Measurements from ENCODE around the gene PNN. TPM values are rescaled to one million over a fixed set of nuclear protein-coding genes. Genes with fewer than 3 reads are reported as not detected.

Gene PNN
- total and polyA plus RNA-seq, 2 donors (not counting 3 experiments of a cell fraction or from before 2014, with no cell fraction given): 27.3 to 79.4 TPM

DNA sequence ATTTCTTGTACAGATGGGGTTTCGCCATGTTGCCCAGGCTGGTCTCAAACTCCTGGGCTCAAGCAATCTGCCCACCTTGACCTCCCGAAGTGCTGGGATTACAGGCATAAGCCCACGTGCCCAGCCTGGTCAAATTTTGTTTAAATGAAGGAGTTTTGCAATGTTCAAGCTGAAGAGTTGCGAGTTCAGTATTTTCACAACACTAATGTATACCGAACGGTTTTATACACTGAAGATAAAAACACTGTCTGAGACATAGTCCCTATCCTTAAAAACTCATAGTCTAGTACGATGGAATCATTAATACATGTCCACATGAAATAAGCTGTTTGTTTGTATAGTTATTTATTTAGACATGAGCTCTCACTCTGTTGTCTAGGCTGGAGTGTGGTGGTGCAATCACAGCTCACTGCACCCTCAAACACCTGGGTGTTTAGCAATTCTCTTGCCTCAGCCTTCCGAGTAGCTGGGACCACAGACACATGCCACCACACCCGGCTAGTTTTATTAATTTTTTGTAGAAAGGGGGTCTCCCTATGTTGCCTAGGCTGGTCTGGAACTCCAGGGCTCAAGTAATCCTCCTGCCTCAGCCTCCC is 20.4 kb upstream of the PNN start:
- H3K9me3 ChIP-seq (replicated peaks; ENCODE audit: control insufficient read depth, insufficient read depth, low read length): no peaks in the 10 kb centered on the region
- intact Hi-C loops (cut with micrococcal nuclease): no loop called here
- TF ChIP-seq POLR2A (IDR thresholded peaks at IDR 0.05; ENCODE audit: low read depth, low read length) (no peak), MYC (IDR thresholded peaks at IDR 0.05; ENCODE audit: low read depth, low read length) (no peak), POLR2AphosphoS5 (IDR thresholded peaks at IDR 0.05; ENCODE audit: insufficient read depth, low read depth, low read length) (no peak), JUN (IDR thresholded peaks at IDR 0.05; ENCODE audit: borderline replicate concordance, insufficient read depth, insufficient read length, low read depth) (no peak), GATA2 (IDR thresholded peaks at IDR 0.05; ENCODE audit: insufficient read depth, insufficient read length, low read depth, low read length) (no peak), EZH2 (IDR thresholded peaks at IDR 0.05; ENCODE audit: borderline replicate concordance, low read depth, low read length, severe bottlenecking) (no peak), FOS (IDR thresholded peaks at IDR 0.05; ENCODE audit: borderline replicate concordance, insufficient read depth, low read length) (no peak)
- TF ChIP-seq, protein P1, sequence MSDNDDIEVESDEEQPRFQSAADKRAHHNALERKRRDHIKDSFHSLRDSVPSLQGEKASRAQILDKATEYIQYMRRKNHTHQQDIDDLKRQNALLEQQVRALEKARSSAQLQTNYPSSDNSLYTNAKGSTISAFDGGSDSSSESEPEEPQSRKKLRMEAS (IDR thresholded peaks at IDR 0.05; ENCODE audit: insufficient read depth, insufficient read length): no peak
- TF ChIP-seq, protein P2, sequence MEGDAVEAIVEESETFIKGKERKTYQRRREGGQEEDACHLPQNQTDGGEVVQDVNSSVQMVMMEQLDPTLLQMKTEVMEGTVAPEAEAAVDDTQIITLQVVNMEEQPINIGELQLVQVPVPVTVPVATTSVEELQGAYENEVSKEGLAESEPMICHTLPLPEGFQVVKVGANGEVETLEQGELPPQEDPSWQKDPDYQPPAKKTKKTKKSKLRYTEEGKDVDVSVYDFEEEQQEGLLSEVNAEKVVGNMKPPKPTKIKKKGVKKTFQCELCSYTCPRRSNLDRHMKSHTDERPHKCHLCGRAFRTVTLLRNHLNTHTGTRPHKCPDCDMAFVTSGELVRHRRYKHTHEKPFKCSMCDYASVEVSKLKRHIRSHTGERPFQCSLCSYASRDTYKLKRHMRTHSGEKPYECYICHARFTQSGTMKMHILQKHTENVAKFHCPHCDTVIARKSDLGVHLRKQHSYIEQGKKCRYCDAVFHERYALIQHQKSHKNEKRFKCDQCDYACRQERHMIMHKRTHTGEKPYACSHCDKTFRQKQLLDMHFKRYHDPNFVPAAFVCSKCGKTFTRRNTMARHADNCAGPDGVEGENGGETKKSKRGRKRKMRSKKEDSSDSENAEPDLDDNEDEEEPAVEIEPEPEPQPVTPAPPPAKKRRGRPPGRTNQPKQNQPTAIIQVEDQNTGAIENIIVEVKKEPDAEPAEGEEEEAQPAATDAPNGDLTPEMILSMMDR (IDR thresholded peaks at IDR 0.05; ENCODE audit: extremely low read depth in 1 of 2, insufficient read depth in 1 of 2, low read depth in 1 of 2, low read length in 2 of 2): no peak
- no peaks in the 10 kb centered on the region for H3K4me1 ChIP-seq (ENCODE audit: control insufficient read depth, extremely low read depth, insufficient read depth, low read length)
- FAIRE-seq: no peak
- H3K4me2 ChIP-seq (ENCODE audit: insufficient read depth, low read length): no peak overlapping the region
- H3K9ac ChIP-seq (replicated peaks; ENCODE audit: extremely low read depth, insufficient read depth, low read length): no peak overlapping the region
- no TSS peak for BruUV-seq (replicated peaks)
- H3K4me3 ChIP-seq (replicated peaks in 1 of 3; ENCODE audit: insufficient read depth in 1 of 3, low read depth in 1 of 3, low read length in 3 of 3): no peak overlapping the region
- ChIA-PET POLR2A (no interaction called here), CTCF (no interaction called here)
- no peak overlapping the region for H2AFZ ChIP-seq (ENCODE audit: low read depth, low read length)
- H4K20me1 ChIP-seq (replicated peaks; ENCODE audit: control insufficient read depth, extremely low read depth, insufficient read depth, low read length): no peaks in the 10 kb centered on the region
- H3K27ac ChIP-seq (ENCODE audit: insufficient read depth, low read depth, low read length): no peak overlapping the region
- no peak for DNase-seq (ENCODE audit: low read depth, low spot score)
- dilution Hi-C loops (cut with MboI; ENCODE audit: extremely low pct_ligation_motif_present, low sequenced_read_pairs): no loop called here
- H3K36me3 ChIP-seq (ENCODE audit: control insufficient read depth in 2 of 2, extremely low read depth in 1 of 2, insufficient read depth in 2 of 2, low read length in 2 of 2): peaks cover 6 to 11% of the 10 kb centered on the region in 2 experiments
- no peaks in the 10 kb centered on the region for H3K79me2 ChIP-seq (ENCODE audit: control insufficient read depth, insufficient read depth, low read length)
- H3K27me3 ChIP-seq (ENCODE audit: control insufficient read depth in 2 of 2, insufficient read depth in 2 of 2, low read length in 2 of 2): no peaks in the 10 kb centered on the region
- H3K9me1 ChIP-seq (replicated peaks; ENCODE audit: control insufficient read depth, extremely low read depth, insufficient read depth, low read length): no peaks in the 10 kb centered on the region
